ENCODE measurements around the gene LRMDA. TPM values are rescaled to one million over a fixed set of nuclear protein-coding genes. Genes with fewer than 3 reads are reported as not detected.

The LRMDA gene
- total RNA-seq, 3 donors from 2014 or later = not detected

DNA sequence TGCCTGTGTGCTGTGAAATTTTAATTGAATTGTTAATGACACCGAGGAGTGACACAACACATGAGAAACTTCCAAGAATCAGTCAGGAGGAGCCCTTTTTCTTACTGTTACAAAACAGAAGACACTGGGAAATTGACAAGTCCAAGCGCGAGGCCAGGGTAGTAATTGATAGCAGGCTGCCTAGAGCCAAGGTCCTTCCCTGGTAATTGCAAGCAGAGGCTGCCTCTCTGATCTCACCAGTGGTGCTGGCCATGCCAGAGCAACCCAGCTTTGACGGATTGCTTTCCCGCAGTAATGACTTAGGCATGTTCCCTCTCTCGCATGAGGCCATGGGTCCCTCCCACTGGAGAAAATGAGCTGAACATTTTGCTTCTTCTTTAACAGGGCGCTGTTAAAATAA is 111.5 kb downstream of the LRMDA start:
- H3K4me3 Mint-ChIP-seq = no peak overlapping the region
- H3K9me3 Mint-ChIP-seq = no peaks in the 10 kb centered on the region
- ATAC-seq (no peak), DNase-seq (no peak)
- no peaks in the 10 kb centered on the region for H3K4me1 Mint-ChIP-seq (ENCODE audit: low read depth)
- H3K36me3 Mint-ChIP-seq (ENCODE audit: insufficient read depth) = no peaks in the 10 kb centered on the region
- H3K27me3 Mint-ChIP-seq (ENCODE audit: low read depth) = peaks cover 14% of the 10 kb centered on the region

DNA sequence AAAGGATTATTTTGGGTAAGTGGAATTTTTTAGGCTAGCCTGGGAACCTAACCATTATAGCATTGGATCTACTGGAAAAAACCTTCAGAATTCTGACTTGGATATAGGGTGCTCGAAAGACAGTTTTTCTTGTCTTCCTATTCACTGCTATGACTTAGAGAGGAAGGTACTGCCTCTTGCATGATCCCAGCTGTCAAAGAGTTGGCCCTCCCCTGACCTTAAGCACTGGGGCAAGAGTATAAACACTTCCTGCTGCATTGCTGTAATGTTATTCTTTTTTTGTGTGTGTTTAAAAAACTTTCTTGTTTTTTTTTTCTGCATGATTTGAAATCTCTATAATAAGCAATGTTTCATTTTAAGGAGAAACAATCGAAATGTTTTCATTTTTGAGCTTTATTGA is 113.0 kb downstream of the LRMDA start:
- no peak for ATAC-seq
- Mint-ChIP-seq H3K9me3 (no peaks in the 10 kb centered on the region), H3K36me3 (ENCODE audit: insufficient read depth) (no peaks in the 10 kb centered on the region), H3K27me3 (ENCODE audit: low read depth) (peaks cover 12% of the 10 kb centered on the region), H3K4me3 (no peak overlapping the region), H3K4me1 (ENCODE audit: low read depth) (no peaks in the 10 kb centered on the region)
- DNase-seq = no peak

DNA sequence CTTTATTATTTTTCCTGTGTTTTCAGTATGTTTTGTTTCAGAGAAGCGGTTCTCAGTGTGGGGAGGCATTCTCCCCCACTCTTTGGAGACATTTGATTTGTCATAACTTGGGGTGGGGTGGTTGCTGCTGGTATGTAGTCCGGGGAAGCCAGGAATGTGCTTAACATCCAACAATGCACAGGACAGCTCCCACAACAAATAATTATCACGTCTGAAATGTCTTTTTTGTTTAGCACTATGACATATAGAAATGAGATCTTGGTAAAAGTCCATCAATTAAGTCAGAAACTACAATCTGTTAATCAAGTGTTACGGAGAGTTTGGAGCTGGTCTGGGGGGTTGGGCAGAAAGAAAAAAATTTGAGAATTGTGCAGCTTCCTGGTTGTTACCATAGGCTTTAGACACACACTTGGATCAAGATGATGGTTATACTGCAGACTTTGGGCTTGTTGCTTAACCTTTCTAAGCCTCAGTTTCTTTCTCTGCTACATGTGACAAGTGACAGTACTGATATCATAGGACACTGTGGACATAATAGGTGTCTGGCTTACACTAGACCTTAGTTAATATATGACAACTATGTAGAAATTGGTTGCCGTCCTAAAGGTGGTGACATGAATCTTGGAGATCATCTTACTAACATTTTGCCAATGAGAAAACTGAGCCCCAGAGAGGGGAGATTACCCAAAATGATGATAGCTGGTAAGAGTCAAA is 113.7 kb downstream of the LRMDA start:
- Mint-ChIP-seq H3K27me3 (ENCODE audit: low read depth) (peaks cover 10% of the 10 kb centered on the region), H3K9me3 (no peaks in the 10 kb centered on the region)
- ATAC-seq = no peak

DNA sequence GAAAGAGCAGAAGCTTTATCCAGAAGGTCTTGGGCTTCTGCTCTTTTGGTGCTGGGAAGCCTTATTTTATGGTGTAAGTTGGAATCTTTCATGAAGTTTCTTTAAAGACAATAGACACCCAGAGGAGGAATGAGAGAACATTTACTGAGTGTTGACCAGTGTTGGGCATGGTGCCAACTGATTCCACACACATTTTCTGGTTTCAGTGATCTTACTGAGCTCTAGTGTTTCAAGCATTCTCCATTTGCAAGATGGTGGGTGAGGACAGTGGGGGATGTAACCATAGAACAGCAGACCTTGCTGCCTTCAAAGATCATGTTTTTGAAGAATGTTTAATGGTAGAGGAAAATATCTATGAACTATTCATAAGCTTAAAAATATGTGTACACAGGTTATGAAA is 114.6 kb downstream of the LRMDA start:
- H3K36me3 Mint-ChIP-seq (ENCODE audit: insufficient read depth) = no peaks in the 10 kb centered on the region
- H3K4me1 Mint-ChIP-seq (ENCODE audit: low read depth) = no peaks in the 10 kb centered on the region
- ATAC-seq = no peak
- no peak overlapping the region for H3K4me3 Mint-ChIP-seq
- DNase-seq = no peak
- H3K27me3 Mint-ChIP-seq (ENCODE audit: low read depth) = peaks cover 10% of the 10 kb centered on the region
- H3K9me3 Mint-ChIP-seq = no peaks in the 10 kb centered on the region

More for the DNA sequence above, 113.7 kb downstream of the LRMDA start:
- DNase-seq = no peak
- H3K4me3 Mint-ChIP-seq = no peak overlapping the region
- no peaks in the 10 kb centered on the region for H3K36me3 Mint-ChIP-seq (ENCODE audit: insufficient read depth)
- no peaks in the 10 kb centered on the region for H3K4me1 Mint-ChIP-seq (ENCODE audit: low read depth)

DNA sequence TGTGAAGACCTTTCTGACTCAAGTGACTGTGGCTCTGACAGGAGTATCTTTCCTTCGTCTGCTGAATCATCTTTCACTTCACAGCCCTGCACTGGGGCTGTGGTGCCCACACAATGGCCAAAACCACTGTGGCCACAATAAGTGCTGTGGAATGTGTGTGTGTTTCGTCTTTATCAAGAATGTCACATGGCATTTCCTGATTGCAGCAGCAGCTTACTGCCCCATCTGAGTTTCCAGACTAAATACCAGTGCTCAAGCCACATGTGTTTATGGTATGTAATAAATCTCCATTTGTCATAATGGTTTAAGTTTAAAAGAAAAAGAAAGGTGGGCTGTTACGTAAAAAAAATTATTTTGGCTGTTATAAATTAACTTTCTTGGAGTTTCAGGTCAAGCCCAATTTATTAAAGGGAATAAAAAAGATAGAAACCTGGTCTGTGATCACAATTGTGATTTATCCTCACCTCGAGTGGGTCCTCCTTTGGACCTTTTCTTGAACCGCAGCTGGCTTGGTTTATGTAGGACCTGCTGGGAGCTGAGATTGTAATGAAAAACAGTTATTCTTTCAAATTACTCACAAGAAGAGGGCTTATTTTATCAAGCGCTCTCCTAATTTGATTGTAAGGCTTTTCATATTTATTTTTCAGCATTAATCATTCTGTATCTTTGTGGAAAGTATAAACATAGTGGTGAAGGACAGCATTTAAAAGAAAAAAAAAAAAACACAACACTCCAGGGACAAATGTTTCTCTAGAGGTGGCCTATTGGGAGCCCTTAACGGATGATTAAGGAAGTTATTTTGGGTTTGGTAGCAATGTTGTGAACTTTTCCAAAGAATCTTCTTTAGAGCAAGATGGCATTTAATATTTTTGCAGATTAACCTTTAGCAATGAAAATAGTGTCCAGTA is 116.2 kb downstream of the LRMDA start:
- Mint-ChIP-seq H3K27me3 (ENCODE audit: low read depth) (peaks cover 12% of the 10 kb centered on the region), H3K9me3 (peaks cover 2% of the 10 kb centered on the region), H3K4me1 (ENCODE audit: low read depth) (no peaks in the 10 kb centered on the region), H3K4me3 (no peak overlapping the region), H3K36me3 (ENCODE audit: insufficient read depth) (no peaks in the 10 kb centered on the region)
- ATAC-seq = no peak
- no peak for DNase-seq

DNA sequence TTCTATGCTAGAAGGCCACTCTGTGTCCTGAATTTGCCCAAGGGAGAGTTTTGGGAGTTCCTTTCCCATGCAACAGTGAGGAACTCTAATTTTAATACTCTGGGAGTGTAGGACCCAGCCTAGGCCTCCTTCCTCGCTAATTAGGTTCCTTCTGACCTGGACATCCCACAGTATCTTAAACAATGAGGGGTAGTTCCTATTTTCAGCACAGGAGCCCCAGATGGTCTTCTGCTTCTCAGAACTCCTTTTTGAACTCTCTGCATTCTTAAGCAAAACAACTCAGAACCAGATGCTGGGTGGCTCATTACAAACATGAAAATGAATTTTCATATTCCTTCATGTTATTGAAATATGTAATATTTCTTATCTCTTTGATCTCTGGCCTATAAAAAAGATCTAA is 116.9 kb downstream of the LRMDA start:
- no peak for ATAC-seq
- Mint-ChIP-seq H3K9me3 (peaks cover 3% of the 10 kb centered on the region), H3K4me1 (ENCODE audit: low read depth) (no peaks in the 10 kb centered on the region), H3K36me3 (ENCODE audit: insufficient read depth) (no peaks in the 10 kb centered on the region), H3K4me3 (no peak overlapping the region), H3K27me3 (ENCODE audit: low read depth) (peaks cover 12% of the 10 kb centered on the region)
- no peak for DNase-seq

DNA sequence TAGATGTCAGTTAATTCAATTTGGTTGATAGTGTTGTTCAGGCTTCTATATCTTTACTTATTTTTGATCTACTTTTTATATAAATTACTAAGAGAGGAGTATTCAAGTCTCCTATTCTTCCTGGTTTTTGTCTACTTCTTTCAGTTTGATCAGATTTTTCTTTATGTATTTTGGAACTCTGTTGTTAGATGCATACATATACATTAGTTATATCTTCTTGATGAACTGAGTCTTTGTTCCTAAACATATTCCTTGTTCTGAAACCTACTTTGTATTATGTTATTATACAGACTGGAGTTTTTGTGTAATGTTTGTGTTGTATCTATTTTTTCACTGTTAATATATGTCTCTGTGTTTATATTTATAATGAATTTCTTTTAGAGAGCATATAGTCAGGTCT is 118.8 kb downstream of the LRMDA start:
- Mint-ChIP-seq H3K4me1 (ENCODE audit: low read depth) (no peaks in the 10 kb centered on the region), H3K27me3 (ENCODE audit: low read depth) (peaks cover 17% of the 10 kb centered on the region), H3K4me3 (no peak overlapping the region), H3K9me3 (peaks cover 3% of the 10 kb centered on the region), H3K36me3 (ENCODE audit: insufficient read depth) (no peaks in the 10 kb centered on the region)
- DNase-seq = no peak
- ATAC-seq = no peak

DNA sequence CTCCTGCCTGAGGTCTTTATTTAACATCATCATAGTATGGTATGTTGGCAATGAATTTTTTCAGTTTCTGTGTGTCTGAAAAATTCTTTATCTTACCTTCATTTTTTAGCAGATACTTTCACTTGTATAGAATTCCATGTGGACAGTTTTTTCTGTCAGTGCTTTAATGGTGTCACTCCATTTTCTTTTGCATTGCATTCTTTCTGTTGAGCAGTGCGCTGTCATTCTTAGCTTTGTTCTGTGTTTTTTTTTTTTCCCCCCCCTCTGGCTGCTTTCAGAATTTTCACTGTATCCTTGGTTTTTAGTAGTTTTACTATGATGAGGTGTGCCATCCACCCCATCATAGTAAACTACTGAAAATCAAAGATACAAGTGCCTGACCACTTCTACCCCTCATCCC is 120.7 kb downstream of the LRMDA start:
- Mint-ChIP-seq H3K27me3 (ENCODE audit: low read depth) (peaks cover 12% of the 10 kb centered on the region), H3K4me3 (no peak overlapping the region), H3K9me3 (peaks cover 3% of the 10 kb centered on the region), H3K4me1 (ENCODE audit: low read depth) (no peaks in the 10 kb centered on the region), H3K36me3 (ENCODE audit: insufficient read depth) (no peaks in the 10 kb centered on the region)
- ATAC-seq (no peak), DNase-seq (no peak)

DNA sequence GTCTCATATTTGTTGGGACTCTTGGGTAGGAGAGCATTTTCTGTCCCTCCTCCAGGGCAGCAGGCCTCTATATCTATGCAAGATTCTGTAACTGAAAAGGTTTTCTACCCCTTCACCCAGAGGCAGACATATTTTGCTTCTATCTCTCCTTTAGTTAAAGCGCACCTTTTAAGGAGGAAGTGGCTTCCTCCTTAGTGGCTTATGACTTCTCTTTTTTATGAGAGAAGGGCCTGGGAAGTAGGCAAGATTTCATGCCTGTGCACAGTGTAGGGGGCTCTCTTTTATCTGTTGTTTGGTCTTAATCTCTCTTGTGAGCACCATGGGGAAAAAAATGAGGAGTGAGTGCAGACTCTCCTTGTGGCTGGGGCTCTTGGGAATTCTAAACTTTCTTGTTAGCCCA is 122.1 kb downstream of the LRMDA start:
- Mint-ChIP-seq H3K9me3 (peaks cover 10% of the 10 kb centered on the region), H3K36me3 (ENCODE audit: insufficient read depth) (no peaks in the 10 kb centered on the region), H3K4me1 (ENCODE audit: low read depth) (no peaks in the 10 kb centered on the region), H3K4me3 (no peak overlapping the region), H3K27me3 (ENCODE audit: low read depth) (peaks cover 7% of the 10 kb centered on the region)
- ATAC-seq (no peak), DNase-seq (no peak)

DNA sequence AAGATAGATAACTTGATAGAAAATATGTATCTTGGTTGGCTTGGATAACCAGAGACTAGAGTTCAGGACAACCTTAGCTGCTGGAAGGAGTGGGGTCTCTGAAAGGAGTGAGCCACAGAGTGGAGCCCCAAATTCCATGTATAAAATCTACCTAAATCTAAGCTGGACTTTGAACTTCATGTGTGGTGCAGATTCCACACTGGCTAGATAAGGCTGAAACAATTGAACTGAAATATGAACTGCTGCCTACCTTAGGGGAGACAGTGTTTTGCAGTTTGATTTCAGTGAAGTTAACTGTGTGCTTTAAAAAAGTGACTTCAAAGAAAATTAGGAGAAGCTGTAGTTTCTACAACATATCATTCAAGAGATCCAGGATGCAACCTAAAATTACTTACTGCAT is 123.9 kb downstream of the LRMDA start:
- DNase-seq (no peak), ATAC-seq (no peak)
- no peak overlapping the region for H3K4me3 Mint-ChIP-seq
- H3K36me3 Mint-ChIP-seq (ENCODE audit: insufficient read depth) = no peaks in the 10 kb centered on the region
- peaks cover 7% of the 10 kb centered on the region for H3K27me3 Mint-ChIP-seq (ENCODE audit: low read depth)
- H3K9me3 Mint-ChIP-seq = peaks cover 10% of the 10 kb centered on the region
- no peaks in the 10 kb centered on the region for H3K4me1 Mint-ChIP-seq (ENCODE audit: low read depth)

DNA sequence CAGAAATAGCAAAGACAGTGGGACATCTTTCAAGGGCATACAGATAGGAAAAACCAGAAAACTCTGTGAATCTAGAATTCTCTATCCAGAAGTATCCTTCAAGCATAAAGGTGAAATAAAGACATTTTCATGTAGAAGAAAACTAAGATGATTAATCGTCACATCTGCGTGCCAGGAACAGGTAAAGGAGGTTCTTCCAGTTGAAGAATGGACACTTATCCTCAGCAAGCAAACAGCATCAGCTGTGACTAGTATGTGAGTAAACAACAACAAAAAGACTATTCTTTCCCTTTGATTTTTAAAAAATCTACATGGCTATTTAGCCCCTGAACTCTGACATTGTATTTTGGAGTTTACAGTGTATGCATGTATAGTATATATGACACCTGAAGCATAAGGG is 124.9 kb downstream of the LRMDA start:
- Mint-ChIP-seq H3K9me3 (peaks cover 10% of the 10 kb centered on the region), H3K36me3 (ENCODE audit: insufficient read depth) (no peaks in the 10 kb centered on the region), H3K27me3 (ENCODE audit: low read depth) (peaks cover 7% of the 10 kb centered on the region), H3K4me1 (ENCODE audit: low read depth) (no peaks in the 10 kb centered on the region), H3K4me3 (no peak overlapping the region)
- no peak for DNase-seq
- no peak for ATAC-seq

DNA sequence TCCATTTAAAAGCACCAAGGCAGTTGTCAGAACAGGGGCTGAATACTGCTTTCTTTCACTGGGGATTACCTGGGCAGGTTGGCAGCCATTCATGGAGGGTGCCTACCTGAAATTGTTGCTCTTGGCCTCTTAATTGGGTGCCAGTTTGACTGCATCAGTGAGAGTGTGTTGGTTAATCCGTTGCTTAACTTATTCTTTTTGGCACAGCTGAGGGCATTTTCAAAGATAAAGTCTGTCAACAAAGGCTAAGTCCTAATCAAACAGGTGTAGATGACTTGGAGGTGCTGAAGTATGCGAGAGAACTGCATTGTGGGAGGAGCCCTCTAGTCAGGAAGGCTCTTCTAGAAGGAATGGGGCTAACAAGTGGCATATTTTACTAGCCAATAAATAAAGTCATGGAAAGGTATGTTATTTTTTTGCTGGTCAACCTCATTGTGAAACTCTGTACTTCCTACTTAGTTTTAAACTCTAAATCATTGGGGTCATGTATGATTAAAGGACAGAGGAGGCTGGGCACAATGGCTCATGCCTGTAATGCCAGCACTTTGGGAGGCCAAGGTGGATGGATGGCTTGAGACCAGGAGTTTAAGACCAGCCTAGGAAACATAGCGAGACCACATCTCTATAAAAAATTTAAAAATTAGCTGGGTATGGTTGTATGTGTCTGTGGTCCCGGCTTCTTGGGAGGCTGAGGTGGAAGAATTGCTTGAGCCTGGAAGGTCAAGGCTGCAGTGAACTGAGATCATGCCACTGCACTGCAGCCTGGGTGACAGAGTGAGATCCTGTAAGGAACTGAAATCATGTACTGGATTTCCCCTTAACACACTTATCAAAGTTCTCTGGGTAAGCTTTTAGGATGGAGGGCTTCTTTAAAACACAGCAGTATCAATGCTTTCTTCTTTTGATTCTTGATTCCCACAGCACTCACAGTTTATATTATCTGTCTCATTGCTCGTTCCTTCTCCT is 134.1 kb downstream of the LRMDA start:
- no peaks in the 10 kb centered on the region for H3K4me1 Mint-ChIP-seq (ENCODE audit: low read depth)
- H3K36me3 Mint-ChIP-seq (ENCODE audit: insufficient read depth) = no peaks in the 10 kb centered on the region
- H3K27me3 Mint-ChIP-seq (ENCODE audit: low read depth) = no peaks in the 10 kb centered on the region
- H3K9me3 Mint-ChIP-seq = no peaks in the 10 kb centered on the region
- no peak overlapping the region for H3K4me3 Mint-ChIP-seq
- no peak for DNase-seq
- no peak for ATAC-seq

DNA sequence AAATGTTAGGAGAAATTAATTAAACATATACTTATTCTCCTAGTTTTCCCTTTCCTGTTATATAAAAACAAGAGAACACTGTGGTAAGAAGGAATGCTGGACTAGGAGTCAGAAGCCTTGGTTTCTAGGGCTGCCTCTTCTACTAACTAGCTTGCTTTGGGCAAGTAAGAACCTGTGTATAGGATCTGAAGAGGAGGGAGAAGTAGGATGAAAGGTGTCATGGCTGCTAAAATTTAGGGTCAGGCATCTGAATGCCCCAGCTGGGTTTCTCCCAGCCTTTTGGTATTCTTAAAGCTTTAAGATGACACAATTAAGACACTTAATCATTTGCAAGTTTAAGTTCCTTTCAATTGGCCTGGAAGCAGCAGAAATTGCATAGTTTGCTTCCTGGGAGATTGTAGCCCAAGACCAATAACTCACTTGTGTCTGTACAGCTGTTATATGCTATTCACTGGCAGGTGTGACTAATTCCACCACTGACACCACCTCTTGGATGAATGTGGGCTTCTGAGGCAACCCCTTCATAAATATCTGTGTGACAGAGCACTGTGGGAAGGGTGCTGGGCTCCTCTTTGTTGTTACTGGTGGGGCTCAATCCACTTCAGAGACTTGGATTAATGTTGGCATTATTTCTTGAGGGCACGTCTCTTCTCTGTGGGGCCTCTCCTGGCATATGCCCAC is 137.2 kb downstream of the LRMDA start:
- H3K4me3 Mint-ChIP-seq = no peak overlapping the region
- ATAC-seq (no peak), DNase-seq (no peak)
- H3K36me3 Mint-ChIP-seq (ENCODE audit: insufficient read depth) = no peaks in the 10 kb centered on the region
- no peaks in the 10 kb centered on the region for H3K27me3 Mint-ChIP-seq (ENCODE audit: low read depth)
- peaks cover 20% of the 10 kb centered on the region for H3K9me3 Mint-ChIP-seq
- H3K4me1 Mint-ChIP-seq (ENCODE audit: low read depth) = no peaks in the 10 kb centered on the region

DNA sequence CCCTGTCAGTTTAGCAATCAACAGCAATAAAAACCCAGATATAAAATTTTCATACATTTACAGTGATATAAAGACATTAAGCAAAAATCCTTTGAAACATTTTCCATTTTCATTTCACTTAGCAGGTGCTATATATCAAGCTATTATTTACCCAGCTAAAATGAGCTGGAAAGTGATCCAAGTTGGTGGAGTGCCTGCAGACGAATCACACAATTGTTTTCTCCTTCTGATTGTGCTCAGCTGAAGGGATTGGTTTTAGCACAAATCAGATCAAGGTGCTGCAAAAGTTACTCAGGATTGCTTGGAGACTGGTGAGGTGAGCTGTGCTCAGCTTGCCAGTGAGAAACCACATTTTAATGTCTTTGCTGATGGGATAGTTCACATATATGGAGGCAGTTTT is 138.1 kb downstream of the LRMDA start:
- DNase-seq = no peak
- Mint-ChIP-seq H3K4me1 (ENCODE audit: low read depth) (no peaks in the 10 kb centered on the region), H3K9me3 (peaks cover 27% of the 10 kb centered on the region), H3K4me3 (no peak overlapping the region), H3K36me3 (ENCODE audit: insufficient read depth) (no peaks in the 10 kb centered on the region), H3K27me3 (ENCODE audit: low read depth) (no peaks in the 10 kb centered on the region)
- ATAC-seq = no peak

Measured in activated T-cell treated with anti-CD3 and anti-CD28 coated beads, Interleukin-2, amount 50 U/mL, for 4 hours (primary cell).